HPDE6-E6E7 (cell line): Measurements from ENCODE around the gene ZP1.

Experiments
- DNase-seq: peaks from one replicate; pipeline ENCODE4 v3.0.0; 2011; ENCODE audit warnings: missing footprints; ENCODE audit errors: extremely low spot score

ZP1 gene

GRCh38 chr11:60922906-60923305 lies 55.6 kb downstream of the ZP1 start:
- no peak for DNase-seq

- DNase-seq, result no peak
Observed at GRCh38 chr11:60923326-60923725, 56.0 kb downstream of the ZP1 start.

- no peak for DNase-seq
Observed at GRCh38 chr11:60923800-60924109, 56.4 kb downstream of the ZP1 start.

- DNase-seq, result peak; percentile 86
Observed at GRCh38 chr11:60924110-60924905, 57.0 kb downstream of the ZP1 start, which contains the start of gene TMEM132A. TSS of gene TMEM132A (plus strand) at chr11:60924460. CDS start at chr11:60924634, 174 bp downstream.
